Measurements from ENCODE around the gene CD300E.
A peak's percentile ranks its signal among the peaks of the same experiment; 100 is the strongest.
"Not testable (repeated sequence)": the region's sequence is repeated elsewhere in the genome, so short reads cannot be mapped to it uniquely, and the experiment has no call there.

CD300E gene

DNA sequence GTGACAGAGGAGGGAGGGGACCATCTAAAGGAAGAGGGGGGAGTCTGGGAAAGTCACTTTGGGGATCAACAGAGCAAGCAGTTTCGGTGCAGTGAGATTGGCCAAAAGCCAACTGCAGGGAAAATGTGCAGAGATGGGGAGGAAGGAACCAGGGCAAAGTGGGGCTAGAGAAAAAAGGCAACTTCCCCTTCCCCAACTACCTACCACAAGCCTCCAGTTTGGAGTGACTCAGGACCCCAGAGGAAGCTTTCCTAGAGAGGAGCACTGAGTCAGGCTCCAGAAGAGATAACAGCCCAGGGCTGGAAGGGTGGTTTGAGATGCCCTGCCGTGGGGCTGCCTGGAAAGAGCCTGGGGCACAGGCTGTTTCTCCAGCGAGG lies 24.5 kb downstream of the CD300E start:
- DNase-seq = no peak

DNA sequence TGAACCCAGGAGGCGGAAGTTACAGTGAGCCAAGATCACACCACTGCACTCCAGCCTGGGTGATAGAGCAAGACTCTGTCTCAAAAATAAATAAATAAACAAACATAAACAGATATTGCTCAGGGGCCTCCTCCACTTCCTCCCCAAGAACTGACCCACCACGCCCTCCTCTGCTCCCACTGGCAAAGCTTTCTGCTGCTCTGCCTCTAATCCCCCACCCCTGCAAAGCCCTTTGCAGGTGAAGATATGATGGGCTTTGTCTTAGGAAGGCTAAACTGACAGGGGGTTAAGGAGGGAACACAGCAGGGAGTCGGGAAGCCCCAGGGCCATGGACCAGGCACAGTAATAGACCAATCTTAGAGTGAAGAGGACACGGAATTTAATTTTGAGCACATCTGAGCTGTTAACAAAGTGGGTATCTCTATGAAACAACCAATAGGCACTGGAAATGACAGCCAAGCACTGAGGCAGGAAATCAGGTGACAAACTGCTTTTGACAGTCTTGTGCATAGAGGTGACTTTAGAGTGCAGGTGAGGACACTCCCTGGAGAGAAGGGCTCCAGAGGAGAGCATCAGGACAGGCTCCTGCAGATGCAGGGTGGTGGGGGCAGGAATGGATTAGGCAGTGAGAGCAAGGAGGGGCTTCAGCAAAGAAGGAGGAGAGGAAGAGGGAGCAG lies 25.1 kb downstream of the CD300E start:
- DNase-seq = no peak

DNA sequence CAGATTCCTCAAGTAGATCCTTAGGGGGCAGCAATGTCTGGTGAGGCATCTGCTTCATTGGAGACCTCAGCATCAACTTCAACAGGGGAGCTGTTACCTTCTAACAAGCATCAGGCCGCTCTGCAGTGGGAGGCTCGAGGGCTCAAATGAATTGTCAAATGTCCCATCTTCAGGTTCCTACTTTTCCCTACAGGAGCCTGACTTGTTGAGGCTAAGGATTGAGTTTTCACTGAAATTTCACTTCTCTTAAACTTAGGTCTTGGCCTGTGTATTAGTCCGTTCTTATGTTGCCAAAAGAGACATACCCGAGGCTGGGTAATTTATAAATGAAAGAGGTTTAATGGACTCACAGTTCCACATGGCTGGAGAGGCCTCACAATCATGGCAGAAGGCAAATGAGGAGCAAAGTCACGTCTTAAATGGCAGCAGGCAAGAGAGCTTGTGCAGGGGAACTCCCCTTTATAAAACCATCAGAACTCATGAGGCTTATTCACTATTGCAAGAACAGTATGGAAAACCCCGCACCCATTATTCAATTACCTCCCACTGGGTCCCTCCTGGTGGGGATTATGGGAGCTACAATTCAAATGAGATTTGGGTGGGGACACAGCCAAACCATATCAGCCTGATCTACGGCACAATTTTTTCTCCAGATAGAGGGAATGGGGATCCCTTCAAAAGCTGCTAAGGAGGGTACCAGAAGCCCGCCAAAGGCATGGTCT lies 26.3 kb downstream of the CD300E start:
- DNase-seq = no peak

DNA sequence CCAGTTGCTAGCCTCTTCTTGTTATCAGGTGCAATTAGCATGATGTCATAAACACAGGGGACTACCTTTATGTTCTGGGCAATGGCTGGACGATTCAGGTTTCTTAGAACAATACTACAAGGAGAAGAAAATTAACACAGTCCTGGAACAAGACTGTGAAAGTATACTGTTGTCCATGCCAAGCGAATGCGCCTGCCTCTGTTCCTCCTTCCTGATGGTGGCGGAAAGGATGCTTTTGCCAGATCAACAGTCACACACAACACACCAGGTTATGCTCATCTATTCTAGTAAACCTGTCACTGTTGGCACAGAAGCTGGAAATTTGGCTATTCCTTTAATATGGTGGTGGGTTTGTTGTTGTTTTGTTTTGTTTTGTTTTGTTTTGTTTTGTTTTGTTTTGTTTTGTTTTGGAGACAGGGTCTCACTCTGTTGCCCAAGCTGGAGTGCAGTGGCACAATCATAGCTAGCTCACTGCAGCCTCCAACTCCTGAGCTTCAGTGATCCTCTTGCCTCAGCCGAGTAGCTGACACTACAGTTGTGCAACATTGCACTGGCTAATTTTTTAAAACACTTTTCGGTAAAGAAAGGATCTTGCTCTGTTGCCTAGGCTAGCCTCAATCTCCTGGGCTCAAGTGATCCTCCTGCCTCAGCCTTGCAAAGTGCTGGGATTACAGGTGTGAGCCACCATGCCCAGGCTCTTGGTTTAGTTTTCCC lies 28.3 kb downstream of the CD300E start:
- DNase-seq = no peak

DNA sequence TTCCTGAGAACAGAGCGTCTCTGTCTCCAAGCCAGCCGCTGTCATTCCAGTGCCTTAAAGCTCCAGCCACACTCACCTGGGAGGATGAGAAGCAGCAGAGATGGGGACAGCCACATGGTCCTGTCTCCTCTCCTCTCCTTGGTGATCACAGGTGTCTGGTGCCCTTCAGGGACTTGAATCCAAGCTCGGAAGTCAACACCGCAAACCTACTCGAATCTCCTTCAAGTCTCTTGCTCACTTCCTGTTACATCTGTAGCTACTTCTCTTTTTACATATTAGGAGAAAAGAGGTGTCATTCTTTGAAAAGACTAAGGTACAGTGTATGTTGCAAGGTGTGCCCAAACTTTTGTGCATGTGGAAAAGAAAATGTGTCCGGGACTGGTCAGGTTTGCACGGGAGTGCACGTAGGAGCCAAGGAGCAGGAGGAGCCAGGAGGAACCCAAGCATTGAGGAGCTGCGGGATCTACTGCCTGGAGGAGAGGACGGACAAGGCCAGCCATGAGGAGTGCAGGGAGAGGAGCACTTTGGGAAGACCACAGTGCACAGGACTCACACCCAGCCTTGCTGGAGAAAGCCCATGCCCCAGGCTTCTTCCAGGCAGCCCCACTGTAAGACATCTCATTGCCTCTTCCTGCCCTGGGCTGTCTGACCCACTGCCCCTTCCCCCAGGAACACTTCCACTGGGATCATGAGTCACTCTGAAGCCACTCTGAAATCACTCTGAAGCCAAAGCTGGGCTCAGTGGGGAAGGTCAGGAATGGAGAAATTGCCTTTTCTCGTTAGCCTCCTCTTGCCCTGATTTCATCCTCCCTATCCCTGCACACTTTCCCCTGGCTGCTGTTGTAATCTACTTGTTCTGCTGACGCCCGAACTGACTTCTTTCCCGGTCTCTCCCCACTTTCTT lies 31.2 kb downstream of the CD300E start, which contains the start of gene CD300LD:
TSS of gene CD300LD (minus strand) at position 197 of the 904 bp plus-strand sequence. CDS start at position 116, 81 bp downstream.
- DNase-seq = no peak

DNA sequence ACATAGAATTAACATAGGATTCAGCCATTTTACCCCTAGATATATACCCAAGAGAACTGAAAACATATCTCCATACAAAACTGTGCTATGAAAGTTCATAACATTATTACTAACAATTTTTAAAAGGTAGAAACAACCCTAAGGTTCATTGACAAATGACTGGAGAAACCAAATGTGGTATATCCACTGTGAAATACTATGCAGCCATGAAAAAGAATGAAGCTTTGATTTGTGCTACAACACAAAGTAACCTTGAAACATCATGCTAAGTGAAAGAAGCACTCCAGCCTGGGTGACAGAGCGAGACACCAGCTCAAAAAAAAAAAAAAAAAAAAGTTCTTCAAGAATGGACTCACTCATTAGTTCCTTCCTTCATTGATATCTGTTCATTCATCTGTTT lies 32.0 kb downstream of the CD300E start:
- DNase-seq = no peak

DNA sequence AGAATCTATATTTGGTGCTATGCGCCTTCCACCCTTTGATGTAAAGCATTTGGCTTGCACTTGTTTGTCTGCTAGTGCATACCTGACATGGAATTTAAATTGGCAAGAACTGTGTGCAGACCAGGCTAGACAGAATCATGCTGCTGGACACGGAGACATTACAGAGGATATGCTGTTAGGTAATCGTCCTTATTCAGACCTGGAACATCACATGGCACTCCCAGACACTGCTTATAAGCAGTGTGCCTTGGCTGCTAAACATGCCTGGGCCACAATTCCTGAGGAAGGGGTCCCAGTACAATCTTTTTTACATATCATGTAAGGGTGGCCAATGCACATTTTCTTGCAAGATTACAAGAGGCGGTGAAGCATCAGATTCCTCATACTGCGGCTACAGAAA lies 37.8 kb downstream of the CD300E start:
- DNase-seq = no peak

DNA sequence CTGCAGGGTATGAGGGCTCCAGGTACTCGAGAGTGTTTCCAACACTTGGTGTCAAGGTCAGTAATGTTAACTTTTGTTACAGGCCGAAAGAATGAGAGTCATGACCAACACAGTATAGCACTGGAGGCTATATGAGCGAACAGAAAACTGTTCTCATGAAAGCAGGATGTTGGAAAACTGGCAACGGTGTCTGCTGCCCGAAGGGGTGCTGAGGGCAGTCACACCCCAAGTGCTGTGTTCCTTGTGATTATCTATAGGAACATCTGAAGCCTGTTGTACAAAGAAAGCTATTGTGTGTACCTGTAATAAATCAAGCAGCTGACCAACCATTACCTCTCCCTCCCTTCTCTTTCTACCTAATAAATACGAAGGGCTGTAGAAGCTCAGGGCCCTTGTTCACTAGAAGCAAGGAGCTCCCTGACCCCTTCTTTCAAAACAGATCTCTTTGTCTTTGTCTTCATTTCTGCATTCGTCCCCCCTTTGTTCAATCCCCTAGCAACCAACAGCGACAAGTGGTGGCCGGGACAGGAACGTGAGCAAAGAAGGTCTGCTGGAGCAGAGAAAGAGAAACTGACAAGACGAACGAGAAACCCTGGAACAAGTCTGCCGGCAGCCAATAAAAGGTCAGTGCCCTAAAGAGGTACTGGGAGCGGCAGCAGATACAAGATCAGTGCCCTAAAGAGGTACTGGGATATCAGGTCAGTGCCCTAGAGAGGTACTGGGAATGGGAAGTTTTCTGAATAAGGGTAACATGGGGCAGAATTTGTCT lies 39.1 kb downstream of the CD300E start:
- DNase-seq = no peak

DNA sequence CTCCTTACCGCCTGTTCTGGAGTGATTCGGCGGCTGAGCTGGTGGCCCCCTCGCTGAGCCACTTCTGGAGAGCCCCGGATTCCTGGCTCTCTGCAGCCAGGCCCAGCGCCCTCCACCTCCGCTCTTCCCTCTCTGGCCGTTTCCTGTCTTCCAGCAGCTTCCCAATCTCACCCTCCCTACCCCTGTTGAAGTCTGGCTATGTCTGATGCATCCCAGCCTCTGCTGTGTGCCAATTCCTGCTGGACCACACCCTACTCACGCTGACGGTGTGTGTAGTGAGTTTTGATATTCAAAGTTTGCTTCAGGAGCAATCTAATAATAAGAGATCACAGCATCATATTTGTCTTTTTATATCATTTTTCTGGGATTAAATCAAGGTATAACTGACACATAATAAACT lies 40.9 kb downstream of the CD300E start:
- no peak for DNase-seq

DNA sequence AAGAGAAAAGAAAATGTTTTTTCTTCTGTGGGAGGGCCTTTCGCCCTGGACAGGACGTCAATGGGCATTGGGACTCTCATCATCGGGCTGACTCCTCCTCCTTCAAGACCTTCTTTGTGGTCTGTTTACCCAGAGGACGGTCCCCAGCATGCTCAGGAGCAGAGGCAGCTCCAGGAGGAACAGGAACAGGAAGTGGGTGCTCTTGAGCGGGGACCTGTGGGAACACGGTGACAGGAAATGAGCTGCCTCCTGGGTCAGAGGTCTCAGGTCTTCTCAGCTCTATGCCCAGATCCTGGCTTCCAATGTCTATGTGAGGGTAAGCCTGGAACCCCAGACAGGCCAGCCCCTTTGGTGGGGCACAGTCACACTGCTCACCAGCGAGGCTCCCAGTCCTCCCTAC lies 43.6 kb downstream of the CD300E start:
- no peak for DNase-seq

DNA sequence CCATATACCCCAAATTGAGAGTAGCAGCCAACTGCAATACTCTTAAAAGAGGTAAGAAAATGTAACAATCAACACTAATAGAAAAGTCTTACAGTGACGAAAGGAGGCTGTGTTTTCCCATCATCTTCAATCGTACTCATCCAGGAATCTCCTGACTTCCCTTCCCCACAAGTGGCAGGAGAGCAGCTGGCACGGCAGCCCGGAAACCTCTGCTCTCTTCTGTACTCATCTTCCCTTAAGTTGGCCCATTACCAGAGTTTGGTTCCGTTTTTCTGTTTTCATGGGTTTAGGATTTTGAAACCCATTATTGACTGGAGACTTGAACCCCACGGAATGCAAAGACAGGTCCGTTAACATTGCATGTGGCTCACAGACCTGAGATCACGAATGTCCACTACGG lies 44.6 kb downstream of the CD300E start:
- no peak for DNase-seq

DNA sequence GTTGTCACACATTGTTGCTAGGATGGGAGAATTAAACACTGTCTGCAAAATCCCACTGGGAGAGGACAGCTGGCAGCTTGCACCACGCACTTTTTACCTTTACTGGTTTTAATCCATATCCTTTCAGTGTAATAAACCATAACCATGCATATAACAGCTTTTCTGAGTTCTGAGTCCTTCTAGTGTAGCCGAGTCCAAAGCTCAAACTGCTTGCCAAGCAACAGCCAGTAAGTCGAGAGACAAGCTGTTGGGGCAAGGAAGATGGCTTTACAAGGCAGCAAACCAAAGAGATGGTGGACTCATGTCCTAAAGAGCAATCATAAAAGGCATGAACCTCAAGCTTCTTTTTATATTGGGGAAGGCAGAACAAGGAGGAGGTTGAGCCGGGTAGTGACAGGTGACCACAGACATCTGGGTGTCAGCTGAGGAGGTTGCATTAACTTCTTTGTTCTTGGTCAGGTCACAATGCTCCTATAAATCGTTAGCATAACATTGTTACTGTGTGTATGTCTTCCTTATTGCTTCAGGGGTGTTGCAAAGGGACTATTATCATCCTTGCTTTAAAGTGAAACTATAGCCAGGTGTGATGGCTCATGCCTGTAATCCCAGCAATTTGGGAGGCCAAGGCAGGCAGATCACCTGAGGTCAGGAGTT lies 48.9 kb downstream of the CD300E start:
- DNase-seq = no peak

DNA sequence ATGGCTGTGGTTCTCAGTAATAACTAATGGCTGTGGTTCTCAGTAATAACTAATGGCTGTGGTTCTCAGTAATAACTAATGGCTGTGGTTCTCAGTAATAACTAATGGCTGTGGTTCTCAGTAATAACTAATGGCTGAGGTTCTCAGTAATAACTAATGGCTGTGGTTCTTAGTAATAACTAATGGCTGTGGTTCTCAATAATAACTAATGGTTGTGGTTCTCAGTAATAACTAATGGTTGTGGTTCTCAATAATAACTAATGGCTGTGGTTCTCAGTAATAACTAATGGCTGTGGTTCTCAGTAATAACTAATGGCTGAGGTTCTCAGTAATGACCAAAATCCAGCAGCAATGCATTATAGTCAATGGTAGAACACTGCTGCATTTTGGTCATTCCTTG lies 49.9 kb downstream of the CD300E start:
- DNase-seq = not testable (repeated sequence)

DNA sequence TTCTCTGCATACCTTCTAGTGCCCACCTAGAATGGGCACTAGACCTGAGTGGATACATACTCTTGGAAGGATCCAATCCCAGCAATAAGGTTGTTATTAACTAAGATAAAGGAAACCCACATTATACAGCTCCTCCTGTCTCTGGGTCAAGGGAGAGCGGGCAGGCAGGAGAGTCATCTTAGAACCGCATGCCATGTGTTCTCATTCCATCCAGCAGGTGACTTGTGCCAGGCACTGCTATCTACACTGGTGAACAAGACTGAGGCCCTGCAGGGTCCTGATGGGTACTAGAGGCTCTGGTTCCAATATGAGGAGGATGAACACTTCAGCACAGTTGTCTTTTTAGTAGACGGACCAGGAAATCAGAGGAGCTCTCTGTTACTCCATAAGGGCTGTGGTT lies 50.4 kb downstream of the CD300E start:
- no peak for DNase-seq

DNA sequence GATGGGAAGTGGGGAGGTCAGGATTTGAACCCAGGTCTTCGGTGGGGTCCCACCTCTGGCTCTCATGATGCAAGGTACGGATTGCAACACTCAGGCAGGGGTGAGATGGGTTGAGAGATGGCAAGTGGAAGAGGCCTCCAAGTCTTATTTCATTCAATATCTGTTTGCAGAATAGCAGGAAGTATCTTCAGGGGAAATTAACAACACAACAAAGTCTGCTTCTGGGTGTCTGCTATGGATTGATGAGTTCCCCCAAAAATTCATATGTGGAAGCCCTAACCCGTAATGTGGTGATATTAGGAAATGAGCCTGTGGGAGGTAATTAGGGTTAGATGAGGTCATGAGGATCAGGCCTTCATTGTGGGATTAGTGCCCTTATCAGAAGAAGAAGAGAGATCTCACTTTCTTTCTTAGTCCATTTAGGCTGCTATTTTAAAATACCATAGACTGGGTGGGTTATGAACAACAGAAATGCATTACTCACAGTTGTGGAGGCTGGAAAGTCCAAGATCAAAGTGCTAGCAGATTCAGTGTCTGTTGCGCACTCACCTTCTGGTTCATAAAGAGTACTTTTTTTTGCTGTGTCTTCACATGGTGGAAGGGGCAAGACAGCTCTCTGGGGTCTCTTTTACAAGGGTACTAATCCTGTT lies 51.8 kb downstream of the CD300E start:
- no peak for DNase-seq

DNA sequence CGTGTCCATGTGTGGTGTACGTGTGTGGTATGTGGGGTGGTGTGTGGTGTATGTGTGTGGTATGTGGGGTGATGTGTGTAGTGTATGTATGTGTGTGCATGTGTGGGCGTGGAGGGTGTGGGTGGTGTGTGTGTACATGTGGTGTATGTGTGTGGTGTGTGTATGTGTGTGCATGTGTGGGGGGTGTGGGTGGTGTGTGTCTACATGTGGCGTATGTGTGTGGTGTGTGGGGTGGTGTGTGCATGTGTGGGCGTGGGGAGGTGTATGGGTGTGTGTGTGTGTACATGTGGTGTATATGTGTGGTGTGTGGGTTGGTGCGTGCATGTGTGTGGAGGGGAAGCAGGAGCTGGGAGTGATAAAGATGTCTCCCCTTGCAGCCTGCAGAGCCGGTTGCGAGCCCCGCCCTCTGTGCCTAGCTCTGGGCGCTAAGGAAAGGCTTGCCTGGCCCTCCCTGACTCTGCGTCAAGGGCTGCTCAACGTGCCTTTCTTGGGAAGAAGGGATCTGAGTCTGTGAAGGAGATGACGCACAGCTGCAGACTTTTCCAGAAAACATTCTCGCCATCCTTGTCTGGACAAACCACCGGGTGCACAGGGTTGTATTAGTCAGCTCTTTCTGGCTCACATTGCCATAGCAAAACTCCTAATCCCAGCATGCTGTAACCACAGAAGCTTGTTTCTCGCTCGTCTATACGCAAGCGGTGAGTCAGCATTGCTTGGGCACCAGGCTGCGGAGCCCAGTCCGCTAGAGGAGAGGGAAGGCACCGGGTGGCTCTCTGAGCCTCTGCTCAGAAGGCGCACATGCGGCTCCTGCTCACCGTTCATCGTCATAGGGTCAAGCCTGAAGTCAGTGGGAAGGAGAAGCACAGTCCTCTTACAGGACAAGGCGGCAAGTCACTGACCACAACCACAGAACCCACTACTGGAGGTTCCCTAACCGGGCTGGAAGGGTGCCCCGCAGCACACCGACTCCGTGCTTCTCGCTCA lies 54.2 kb downstream of the CD300E start:
- DNase-seq = peak in 3 of 56 donors; percentile 11 to 43 (median 16)

DNA sequence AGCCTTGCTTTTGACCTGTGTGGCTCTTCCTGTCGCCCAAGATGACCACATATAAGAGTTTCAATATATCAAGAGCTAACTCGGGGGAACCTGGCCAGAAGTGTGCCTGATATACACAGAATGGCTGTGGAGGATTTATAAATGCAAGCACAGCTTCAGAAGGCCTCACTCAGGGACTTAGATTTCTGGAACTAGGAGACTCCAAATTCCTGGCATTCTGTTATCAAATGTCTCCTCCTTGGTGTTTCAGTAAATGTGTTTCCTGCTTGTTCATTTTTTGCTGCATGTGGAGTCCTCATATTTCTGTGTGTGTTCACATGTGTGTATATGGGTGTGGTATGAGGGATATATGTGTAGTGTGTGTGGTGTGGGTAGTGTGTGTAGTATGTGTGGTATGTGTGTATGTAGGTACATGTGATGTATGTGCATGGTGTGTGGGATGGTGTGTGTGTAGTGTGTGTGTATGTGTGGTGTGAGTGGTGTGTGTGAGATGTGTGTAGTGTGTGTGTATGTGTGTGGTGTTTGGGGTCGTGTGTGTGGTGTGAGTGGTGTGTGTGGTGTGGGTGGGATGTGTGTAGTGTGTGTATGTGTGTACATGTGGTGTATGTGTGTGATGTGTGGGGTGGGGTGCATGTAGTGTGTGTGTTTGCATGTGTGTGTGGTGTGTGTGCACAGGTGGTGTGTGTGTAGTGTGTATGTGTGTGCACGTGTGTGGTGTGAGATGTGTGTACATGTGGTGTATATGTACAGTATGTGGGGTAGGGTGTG lies 55.2 kb downstream of the CD300E start:
- no peak for DNase-seq
